HG03342 (cell line): ENCODE measurements around the gene MAP1LC3A.

ENCODE experiments used
- ATAC-seq: cut with Tn5 transposase; IDR thresholded peaks from one replicate; pipeline ENCODE4 v1.9.1; 2021; ENCODE audit warnings: mild to moderate bottlenecking, moderate library complexity; ENCODE audit not compliant: unreplicated experiment

MAP1LC3A gene

GRCh38 chr20:34574861-34575260 is 16.3 kb downstream of the MAP1LC3A start:
- ATAC-seq = no peak

- no peak for ATAC-seq
These were observed 16.8 kb downstream of the MAP1LC3A start for GRCh38 chr20:34575271-34575670.

- ATAC-seq = no peak
These were observed 17.2 kb downstream of the MAP1LC3A start for GRCh38 chr20:34575756-34576155.

GRCh38 chr20:34577061-34577460 is 18.5 kb downstream of the MAP1LC3A start:
- no peak for ATAC-seq

- ATAC-seq = no peak
These were observed 19.5 kb downstream of the MAP1LC3A start for GRCh38 chr20:34578025-34578424.

GRCh38 chr20:34578521-34578920 is 20.0 kb downstream of the MAP1LC3A start:
- ATAC-seq = no peak

- ATAC-seq = no peak
These were observed 20.9 kb downstream of the MAP1LC3A start for GRCh38 chr20:34579191-34579978.

- peak; percentile 58 for ATAC-seq
These were observed 21.7 kb downstream of the MAP1LC3A start for GRCh38 chr20:34579979-34580940.

- no peak for ATAC-seq
These were observed 23.0 kb downstream of the MAP1LC3A start for GRCh38 chr20:34581341-34582184.

GRCh38 chr20:34582221-34582620 is 23.7 kb downstream of the MAP1LC3A start:
- ATAC-seq = no peak

GRCh38 chr20:34582911-34583310 is 24.4 kb downstream of the MAP1LC3A start:
- no peak for ATAC-seq

GRCh38 chr20:34583544-34583943 is 25.0 kb downstream of the MAP1LC3A start:
- no peak for ATAC-seq

GRCh38 chr20:34585019-34585418 is 26.5 kb downstream of the MAP1LC3A start:
- ATAC-seq = no peak

- ATAC-seq = no peak
These were observed 28.1 kb downstream of the MAP1LC3A start for GRCh38 chr20:34586488-34587163.

- ATAC-seq = no peak
These were observed 37.1 kb downstream of the MAP1LC3A start for GRCh38 chr20:34595377-34596184.

- no peak for ATAC-seq
These were observed 42.6 kb downstream of the MAP1LC3A start for GRCh38 chr20:34600892-34601653.

GRCh38 chr20:34604980-34605788 is 46.7 kb downstream of the MAP1LC3A start:
- ATAC-seq = no peak

- ATAC-seq = no peak
These were observed 48.5 kb downstream of the MAP1LC3A start for GRCh38 chr20:34607066-34607465.
